Lung (tissue), 16 donors: ENCODE data around the gene ZBED2. TPM values are rescaled to one million over a fixed set of nuclear protein-coding genes. Genes with fewer than 3 reads are reported as not detected.

ENCODE experiments used
- ATAC-seq: fragments of 200-7000 bp; cut with Tn5 transposase; one replicate; pipeline ENCODE4 v1.9.1; 2020; ENCODE audit warnings: moderate number of reproducible peaks; ENCODE audit not compliant: insufficient read depth, low FRiP score
- DNase-seq, 3 donors: peaks; one replicate each; pipeline ENCODE4 v3.0.0-alpha.2; 2013 to 2017
- H3K27ac ChIP-seq, 2 donors: one replicate each; pipeline ENCODE4 v1.5.1; 2013; ENCODE audit warnings: mild to moderate bottlenecking in 2 of 2, moderate library complexity in 2 of 2, control low read depth in 1 of 2, inconsistent platforms in 1 of 2, low read depth in 1 of 2, low read length in 1 of 2
- H3K27me3 ChIP-seq, 3 donors: one replicate each; pipeline ENCODE4 v1.5.1; 2013; ENCODE audit warnings: low read length in 2 of 3; ENCODE audit not compliant: control insufficient read depth in 3 of 3, insufficient read depth in 3 of 3
- H3K36me3 ChIP-seq, 4 donors: one replicate each; pipeline ENCODE4 v1.5.1; 2013; ENCODE audit warnings: low read length in 4 of 4, mild to moderate bottlenecking in 1 of 4, moderate library complexity in 1 of 4; ENCODE audit not compliant: control insufficient read depth in 4 of 4, insufficient read depth in 4 of 4
- H3K4me1 ChIP-seq, 5 donors: one replicate each; pipeline ENCODE4 v1.5.1; 2013; ENCODE audit warnings: low read length in 5 of 5, mild to moderate bottlenecking in 2 of 5, moderate library complexity in 1 of 5; ENCODE audit not compliant: control insufficient read depth in 5 of 5, insufficient read depth in 5 of 5
- H3K4me3 ChIP-seq: one replicate; pipeline ENCODE4 v1.5.1; 2013; ENCODE audit warnings: mild to moderate bottlenecking, control low read depth, moderate library complexity
- H3K9ac ChIP-seq, 2 donors: one replicate each; pipeline ENCODE4 v1.5.1; 2013; ENCODE audit warnings: low read length in 2 of 2, control low read depth in 1 of 2; ENCODE audit not compliant: insufficient read depth in 1 of 2
- H3K9me3 ChIP-seq, 4 donors: one replicate each; pipeline ENCODE4 v1.5.1; 2013; ENCODE audit warnings: low read length in 3 of 4, mild to moderate bottlenecking in 1 of 4, moderate library complexity in 1 of 4; ENCODE audit not compliant: control insufficient read depth in 4 of 4, insufficient read depth in 3 of 4
- CTCF ChIP-seq: IDR thresholded peaks from 2 replicates; pipeline ENCODE4 v1.5.1; 2012; ENCODE audit warnings: mild to moderate bottlenecking; ENCODE audit errors: control extremely low read depth, extremely low read depth
- WGBS, 2 donors: extraction: QIAGEN DNeasy Blood & Tissue Kit; methylation state at CpG; one replicate each; pipeline ENCODE4 v1.1.7; 2013; 5-methylcytosine and 5-hydroxymethylcytosine counted together
- long read RNA-seq, 5 donors: transcript quantifications; one replicate each; lab custom pipeline, GENCODE V29; 2026
- polyA plus RNA-seq, 2 donors: library from polyadenylated mRNA; stranded (reverse); fragments of 200-250 nt; gene quantifications; one replicate each; pipeline ENCODE4 v1.2.1, GENCODE V29; 2013
- total RNA-seq, 2 donors: library from RNA; depleted of rRNA in 1 of 2; stranded (reverse); fragments of >200 nt in 1 of 2; gene quantifications; one replicate each; pipeline ENCODE4 v1.2.1, GENCODE V29; 2014 to 2021
- donor health status: control.
- donor health status: control.
- donor health status: Bipolar disorder and iron deficiency.
- donor health status: healthy.
- donor health status: DM: yes; HTN: yes; CAD: no.

ZBED2 gene
- total RNA-seq (1 to 10 TPM in 1 of 2 donors, under 1 TPM in 1; 0.60 to 9.5 TPM), polyA plus RNA-seq (1 to 10 TPM; 3.4 to 8.0 TPM)
- long read RNA-seq, donor 1, result 0 reads
- long read RNA-seq, donor 2, result 0 reads
- long read RNA-seq, donor 3, result 0 reads
- long read RNA-seq, donor 4, result 0 reads
- long read RNA-seq, donor 5, result 0 reads

GRCh38 chr3:111595232-111595631, at the start of gene ZBED2:
TSS of gene ZBED2 (minus strand) at chr3:111595346. CDS start at chr3:111594201, 1,145 bp downstream.
- H3K4me3 ChIP-seq, result no peak within 1 kb of the TSS
- WGBS, 2 donors, result 57 to 72% methylated on average over 2 of the region's 2 CpGs
- ATAC-seq, result peak; percentile 87

GRCh38 chr3:111639316-111639715, 44.2 kb upstream of the ZBED2 start:
- no peak overlapping the region for H3K9ac ChIP-seq

More at GRCh38 chr3:111595232-111595631, at the start of gene ZBED2:
- H3K36me3 ChIP-seq, result no peaks in the 10 kb centered on the region
- no peak within 1 kb of the TSS for H3K9ac ChIP-seq
- DNase-seq, result peak; percentile 13 to 65 (median 39)
- no peak for TF ChIP-seq CTCF
- H3K27me3 ChIP-seq, result no peaks in the 10 kb centered on the region
- peaks cover 0 to 3% (median 0%) of the 10 kb centered on the region in 5 donors for H3K4me1 ChIP-seq
- no peaks in the 10 kb centered on the region for H3K9me3 ChIP-seq
- peak within 1 kb of the TSS in 1 of 2 donors; percentile 67 for H3K27ac ChIP-seq

DNA sequence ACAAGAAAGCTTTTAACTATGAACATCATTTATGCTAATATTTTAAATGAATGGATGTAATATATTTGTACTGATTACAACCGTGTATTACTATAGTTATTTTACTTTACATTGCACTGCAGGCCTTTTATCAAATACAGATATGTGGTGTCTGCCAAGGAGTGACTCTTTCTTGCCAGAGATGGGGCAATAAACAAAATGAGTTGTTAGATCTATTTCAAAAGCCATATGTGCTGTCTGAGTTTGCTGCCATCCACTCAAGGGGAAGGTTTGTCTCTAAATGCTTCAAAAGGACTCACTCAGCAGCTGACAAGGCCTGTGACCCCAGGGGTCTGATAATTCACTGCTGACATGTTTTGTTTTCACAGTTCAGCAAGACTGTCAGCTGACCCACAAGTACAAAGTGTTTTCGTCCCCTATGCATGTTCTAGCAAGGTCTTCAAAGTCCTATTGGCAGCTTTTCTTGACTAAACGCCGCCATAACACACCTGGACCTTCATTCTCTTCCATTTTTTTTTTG, 41.3 kb upstream of the ZBED2 start:
- Histone ChIP-seq H3K4me1 (peaks cover 0 to 7% (median 0%) of the 10 kb centered on the region in 5 donors), H3K27me3 (no peaks in the 10 kb centered on the region), H3K9ac (no peak overlapping the region), H3K36me3 (no peaks in the 10 kb centered on the region), H3K9me3 (no peaks in the 10 kb centered on the region), H3K27ac (no peak overlapping the region), H3K4me3 (no peak overlapping the region)
- no peak for TF ChIP-seq CTCF
- peak in 2 of 3 donors; percentile 20 to 40 for DNase-seq
- 73 to 82% methylated on average over 4 of the region's 4 CpGs for WGBS, 2 donors
- no peak for ATAC-seq

More at GRCh38 chr3:111639316-111639715, 44.2 kb upstream of the ZBED2 start:
- Histone ChIP-seq H3K4me3 (no peak overlapping the region), H3K36me3 (no peaks in the 10 kb centered on the region), H3K4me1 (peaks cover 0 to 7% (median 0%) of the 10 kb centered on the region in 5 donors), H3K9me3 (no peaks in the 10 kb centered on the region), H3K27ac (no peak overlapping the region), H3K27me3 (no peaks in the 10 kb centered on the region)
- DNase-seq (no peak), ATAC-seq (no peak)
- WGBS, 2 donors, result 91 to 97% methylated on average over 4 of the region's 4 CpGs
- no peak for TF ChIP-seq CTCF
